ENCODE results near the gene RETN.

GRCh38 chr19:7709932-7710460, 41.1 kb downstream of the RETN start:
- TF ChIP-seq CTCF (IDR thresholded peaks at IDR 0.05) (no peak), POLR2AphosphoS5 (IDR thresholded peaks at IDR 0.05; ENCODE audit: low read depth, low read length) (no peak), SIN3A (IDR thresholded peaks at IDR 0.05; ENCODE audit: borderline replicate concordance, insufficient read depth, low read depth, low read length) (no peak)
- TF ChIP-seq, protein P1, sequence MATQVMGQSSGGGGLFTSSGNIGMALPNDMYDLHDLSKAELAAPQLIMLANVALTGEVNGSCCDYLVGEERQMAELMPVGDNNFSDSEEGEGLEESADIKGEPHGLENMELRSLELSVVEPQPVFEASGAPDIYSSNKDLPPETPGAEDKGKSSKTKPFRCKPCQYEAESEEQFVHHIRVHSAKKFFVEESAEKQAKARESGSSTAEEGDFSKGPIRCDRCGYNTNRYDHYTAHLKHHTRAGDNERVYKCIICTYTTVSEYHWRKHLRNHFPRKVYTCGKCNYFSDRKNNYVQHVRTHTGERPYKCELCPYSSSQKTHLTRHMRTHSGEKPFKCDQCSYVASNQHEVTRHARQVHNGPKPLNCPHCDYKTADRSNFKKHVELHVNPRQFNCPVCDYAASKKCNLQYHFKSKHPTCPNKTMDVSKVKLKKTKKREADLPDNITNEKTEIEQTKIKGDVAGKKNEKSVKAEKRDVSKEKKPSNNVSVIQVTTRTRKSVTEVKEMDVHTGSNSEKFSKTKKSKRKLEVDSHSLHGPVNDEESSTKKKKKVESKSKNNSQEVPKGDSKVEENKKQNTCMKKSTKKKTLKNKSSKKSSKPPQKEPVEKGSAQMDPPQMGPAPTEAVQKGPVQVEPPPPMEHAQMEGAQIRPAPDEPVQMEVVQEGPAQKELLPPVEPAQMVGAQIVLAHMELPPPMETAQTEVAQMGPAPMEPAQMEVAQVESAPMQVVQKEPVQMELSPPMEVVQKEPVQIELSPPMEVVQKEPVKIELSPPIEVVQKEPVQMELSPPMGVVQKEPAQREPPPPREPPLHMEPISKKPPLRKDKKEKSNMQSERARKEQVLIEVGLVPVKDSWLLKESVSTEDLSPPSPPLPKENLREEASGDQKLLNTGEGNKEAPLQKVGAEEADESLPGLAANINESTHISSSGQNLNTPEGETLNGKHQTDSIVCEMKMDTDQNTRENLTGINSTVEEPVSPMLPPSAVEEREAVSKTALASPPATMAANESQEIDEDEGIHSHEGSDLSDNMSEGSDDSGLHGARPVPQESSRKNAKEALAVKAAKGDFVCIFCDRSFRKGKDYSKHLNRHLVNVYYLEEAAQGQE (IDR thresholded peaks at IDR 0.05; ENCODE audit: insufficient read depth in 1 of 2, low read depth in 2 of 2, low read length in 1 of 2) = no peak
